GM20431 (cell line): Measurements from ENCODE around the gene G3BP2.
"Not testable (repeated sequence)": the region's sequence is repeated elsewhere in the genome, so short reads cannot be mapped to it uniquely, and the experiment has no call there.

Experiments used
- in situ Hi-C: fragments of 300-500 bp; cut with MseI, MboI; formaldehyde crosslinking; loops from one replicate; pipeline ENCODE4 v1.15.0; 2020; ENCODE audit warnings: low sequenced_read_pairs; ENCODE audit not compliant: unreplicated experiment

Gene G3BP2

GRCh38 chr4:75673027-75673958, at the start of gene G3BP2:
Gene G3BP2, minus strand, starts transcription at chr4:75673411. Its CDS starts 11,386 bp downstream, at chr4:75662025.
- in situ Hi-C loops = no loop called here

GRCh38 chr4:75722417-75722816, 49.2 kb upstream of the G3BP2 start:
- in situ Hi-C loops = no loop called here

GRCh38 chr4:75718529-75718928, 45.3 kb upstream of the G3BP2 start:
- in situ Hi-C loops = no loop called here

GRCh38 chr4:75717408-75717807, 44.2 kb upstream of the G3BP2 start:
- in situ Hi-C loops = no loop called here

- in situ Hi-C loops = not testable (repeated sequence)
Measured at GRCh38 chr4:75716054-75716453, 42.8 kb upstream of the G3BP2 start.

GRCh38 chr4:75715105-75715799, 42.0 kb upstream of the G3BP2 start:
- in situ Hi-C loops = no loop called here

GRCh38 chr4:75714704-75715103, 41.5 kb upstream of the G3BP2 start:
- in situ Hi-C loops = no loop called here

GRCh38 chr4:75714011-75714410, 40.8 kb upstream of the G3BP2 start:
- in situ Hi-C loops = no loop called here

- in situ Hi-C loops = no loop called here
Measured at GRCh38 chr4:75710246-75710645, 37.0 kb upstream of the G3BP2 start.

GRCh38 chr4:75708218-75708691, 35.0 kb upstream of the G3BP2 start:
- in situ Hi-C loops = no loop called here

- in situ Hi-C loops = no loop called here
Measured at GRCh38 chr4:75705198-75705977, 32.2 kb upstream of the G3BP2 start.

GRCh38 chr4:75702919-75703411, 29.8 kb upstream of the G3BP2 start:
- in situ Hi-C loops = no loop called here

GRCh38 chr4:75699299-75699698, 26.1 kb upstream of the G3BP2 start:
- in situ Hi-C loops = no loop called here

- in situ Hi-C loops = no loop called here
Measured at GRCh38 chr4:75698963-75699228, 25.7 kb upstream of the G3BP2 start.

- in situ Hi-C loops = no loop called here
Measured at GRCh38 chr4:75698162-75698962, 25.2 kb upstream of the G3BP2 start.

- in situ Hi-C loops = no loop called here
Measured at GRCh38 chr4:75696581-75696980, 23.4 kb upstream of the G3BP2 start.

- in situ Hi-C loops = no loop called here
Measured at GRCh38 chr4:75696071-75696470, 22.9 kb upstream of the G3BP2 start.

- in situ Hi-C loops = not testable (repeated sequence)
Measured at GRCh38 chr4:75692066-75692465, 18.9 kb upstream of the G3BP2 start.

- in situ Hi-C loops = not testable (repeated sequence)
Measured at GRCh38 chr4:75687125-75687524, 13.9 kb upstream of the G3BP2 start.

GRCh38 chr4:75686346-75686745, 13.1 kb upstream of the G3BP2 start:
- in situ Hi-C loops = no loop called here
